GM23338 (cell line): ENCODE measurements around the gene TTLL5. TPM values are rescaled to one million over a fixed set of nuclear protein-coding genes. Genes with fewer than 3 reads are reported as not detected.

ENCODE experiments used
- ATAC-seq: fragments of 200-7000 bp; cut with Tn5 transposase; 3 replicates; pipeline ENCODE4 v1.9.1; 2020
- DNase-seq: peaks from one replicate; pipeline ENCODE4 v3.0.0-alpha.2; 2015; ENCODE audit warnings: low spot score
- H2AFZ ChIP-seq: fragments of 200-600 bp; sonication (generic); 2 replicates; pipeline ENCODE4 v1.8.0; 2016; ENCODE audit warnings: antibody characterized with exemption, mild to moderate bottlenecking, moderate library complexity
- H3F3A ChIP-seq: fragments of 200-600 bp; sonication (generic); replicated peaks from 2 replicates; pipeline ENCODE4 v1.8.0; 2017; ENCODE audit warnings: antibody characterized with exemption, mixed run types, low read depth
- H3K27ac ChIP-seq: fragments of 200-600 bp; sonication (generic); 2 replicates; pipeline ENCODE4 v1.6.1; 2016; ENCODE audit warnings: low read depth
- H3K27me3 ChIP-seq: fragments of 200-600 bp; sonication (generic); 2 replicates; pipeline ENCODE4 v1.8.0; 2016; ENCODE audit warnings: mild to moderate bottlenecking, mixed run types, moderate library complexity; ENCODE audit not compliant: insufficient read depth
- H3K36me3 ChIP-seq: fragments of 200-600 bp; sonication (generic); 2 replicates; pipeline ENCODE4 v1.8.0; 2016; ENCODE audit warnings: mild to moderate bottlenecking; ENCODE audit not compliant: insufficient read depth
- H3K4me1 ChIP-seq: fragments of 200-600 bp; sonication (generic); 2 replicates; pipeline ENCODE4 v1.8.0; 2016; ENCODE audit warnings: mild to moderate bottlenecking, moderate library complexity; ENCODE audit not compliant: insufficient read depth
- H3K4me2 ChIP-seq: fragments of 200-600 bp; sonication (generic); 2 replicates; pipeline ENCODE4 v1.7.1; 2017; ENCODE audit warnings: mixed run types
- H3K4me3 ChIP-seq: fragments of 200-600 bp; sonication (generic); 2 replicates; pipeline ENCODE4 v1.6.1; 2016; ENCODE audit warnings: mixed run types
- H3K79me2 ChIP-seq: fragments of 200-600 bp; sonication (generic); replicated peaks from 2 replicates; pipeline ENCODE4 v1.8.0; 2017; ENCODE audit warnings: mild to moderate bottlenecking; ENCODE audit not compliant: insufficient read depth
- H3K9me2 ChIP-seq: fragments of 200-600 bp; sonication (generic); 2 replicates; pipeline ENCODE4 v1.8.0; 2017; ENCODE audit not compliant: insufficient read depth
- H4K20me1 ChIP-seq: fragments of 200-600 bp; sonication (generic); replicated peaks from 2 replicates; pipeline ENCODE4 v1.8.0; 2017; ENCODE audit warnings: mild to moderate bottlenecking; ENCODE audit not compliant: insufficient read depth
- H3K27ac Mint-ChIP-seq: 2 replicates; pipeline ENCODE4 v1.8.0; 2020; ENCODE audit warnings: inconsistent platforms, mild to moderate bottlenecking, moderate library complexity, mixed read lengths
- H3K27me3 Mint-ChIP-seq: 3 replicates; pipeline ENCODE4 v1.8.0; 2022; ENCODE audit warnings: low read depth, mild to moderate bottlenecking, moderate library complexity, mixed read lengths, inconsistent platforms; ENCODE audit not compliant: insufficient read depth, poor library complexity
- H3K36me3 Mint-ChIP-seq: 3 replicates; pipeline ENCODE4 v1.8.0; 2021; ENCODE audit warnings: low read depth, mild to moderate bottlenecking, inconsistent platforms, moderate library complexity, mixed read lengths
- H3K4me1 Mint-ChIP-seq: 3 replicates; pipeline ENCODE4 v1.8.0; 2020; ENCODE audit warnings: mild to moderate bottlenecking, inconsistent platforms, mixed read lengths
- H3K4me3 Mint-ChIP-seq: 3 replicates; pipeline ENCODE4 v1.8.0; 2021; ENCODE audit warnings: moderate library complexity, mild to moderate bottlenecking, inconsistent platforms, mixed read lengths
- H3K9me3 Mint-ChIP-seq: 3 replicates; pipeline ENCODE4 v1.8.0; 2020; ENCODE audit warnings: moderate library complexity, mild to moderate bottlenecking, inconsistent platforms, mixed read lengths
- CREB1 ChIP-seq: fragments of 250-450 bp; sonication (Bioruptor Pico); IDR thresholded peaks from 2 replicates; pipeline ENCODE4 v1.5.0; 2020; ENCODE audit warnings: low read depth, mild to moderate bottlenecking, moderate library complexity
- ETS1 ChIP-seq: IDR thresholded peaks from 2 replicates; pipeline ENCODE4 v1.6.1; 2016; ENCODE audit warnings: antibody characterized with exemption
- EZH2 ChIP-seq: fragments of 200-600 bp; sonication (generic); IDR thresholded peaks from one replicate; pipeline ENCODE4 v1.8.0; 2017; ENCODE audit warnings: antibody characterized with exemption, mild to moderate bottlenecking, low read depth; ENCODE audit not compliant: unreplicated experiment
- NANOG ChIP-seq: IDR thresholded peaks from 2 replicates; pipeline ENCODE4 v1.6.1; 2016; ENCODE audit warnings: antibody characterized with exemption, borderline replicate concordance
- POLR2AphosphoS5 ChIP-seq: IDR thresholded peaks from 2 replicates; pipeline ENCODE4 v1.6.1; 2016; ENCODE audit warnings: antibody characterized with exemption, low read depth
- REST ChIP-seq: IDR thresholded peaks from one replicate; pipeline ENCODE4 v1.6.1; 2018; ENCODE audit warnings: antibody characterized with exemption; ENCODE audit not compliant: unreplicated experiment
- STAT1 ChIP-seq: IDR thresholded peaks from one replicate; pipeline ENCODE4 v1.6.1; 2016; ENCODE audit warnings: antibody characterized with exemption; ENCODE audit not compliant: unreplicated experiment
- ZNF114 ChIP-seq: fragments of 250-450 bp; sonication (Bioruptor Pico); IDR thresholded peaks from 2 replicates; pipeline ENCODE4 v1.5.0; 2020; ENCODE audit warnings: mild to moderate bottlenecking, moderate library complexity
- ZNF331 ChIP-seq: fragments of 250-450 bp; sonication (Bioruptor Pico); IDR thresholded peaks from 2 replicates; pipeline ENCODE4 v1.5.0; 2020; ENCODE audit warnings: low read depth, mild to moderate bottlenecking, moderate library complexity
- polyA plus RNA-seq: library from polyadenylated mRNA; unstranded; fragments of >200 nt; fragmentation: Nextera tagmentation; extraction: Ambion mirVana; gene quantifications from 2 replicates; pipeline ENCODE4 v1.2.1, GENCODE V29; 2016
- total RNA-seq: library from RNA; depleted of rRNA; stranded (reverse); fragments of >200 nt; shearing (Covaris generic); gene quantifications from 2 replicates; pipeline ENCODE4 v1.2.3, GENCODE V29; 2014
- TF ChIP-seq, protein P1 (sequence below), 2 experiments: fragments of 200-600 bp in 1 of 2; sonication (generic) in 1 of 2; conservative IDR thresholded peaks; 2 replicates each; pipeline versions ENCODE4 v1.5.1 to v1.6.1; 2016 to 2017; ENCODE audit warnings: antibody characterized with exemption in 2 of 2, low read depth in 2 of 2, mild to moderate bottlenecking in 2 of 2, moderate library complexity in 1 of 2

Gene TTLL5
- total and polyA plus RNA-seq, 2 experiments from 2014 or later, result 33.5 to 35.4 TPM

GRCh38 chr14:75764020-75764419 lies 103.0 kb downstream of the TTLL5 start:
- TF ChIP-seq CREB1 (CRISPR knock-in tag), result no peak
- H3K4me1 Mint-ChIP-seq, result no peaks in the 10 kb centered on the region
- DNase-seq, result no peak
- H3K36me3 Mint-ChIP-seq, result no peaks in the 10 kb centered on the region
- no peaks in the 10 kb centered on the region for H3K9me3 Mint-ChIP-seq
- Histone ChIP-seq H2AFZ (no peak overlapping the region), H3K36me3 (peaks cover 7% of the 10 kb centered on the region; the same call in 1 of the 2 replicates), H3K27ac (no peak overlapping the region), H3K4me3 (no peak overlapping the region), H3K27me3 (no peaks in the 10 kb centered on the region), H3K4me2 (no peak overlapping the region), H3K9me2 (no peaks in the 10 kb centered on the region), H3K4me1 (no peaks in the 10 kb centered on the region), H3K79me2 (no peaks in the 10 kb centered on the region), H3F3A (no peaks in the 10 kb centered on the region), H4K20me1 (no peaks in the 10 kb centered on the region; the same call in 1 of the 2 replicates)
- no peak overlapping the region for H3K27ac Mint-ChIP-seq
- H3K4me3 Mint-ChIP-seq, result no peak overlapping the region
- no peak for ATAC-seq
- no peaks in the 10 kb centered on the region for H3K27me3 Mint-ChIP-seq

GRCh38 chr14:75769047-75769685 lies 108.1 kb downstream of the TTLL5 start:
- Histone ChIP-seq H3K36me3 (peaks cover 7% of the 10 kb centered on the region; the same call in 1 of the 2 replicates), H2AFZ (no peak overlapping the region), H3K4me1 (no peaks in the 10 kb centered on the region), H3K9me2 (no peaks in the 10 kb centered on the region), H3K4me2 (no peak overlapping the region), H3K27me3 (no peaks in the 10 kb centered on the region), H4K20me1 (peaks cover 4% of the 10 kb centered on the region; the same call in 1 of the 2 replicates), H3F3A (no peaks in the 10 kb centered on the region), H3K79me2 (no peaks in the 10 kb centered on the region), H3K4me3 (no peak overlapping the region), H3K27ac (no peak overlapping the region)
- Mint-ChIP-seq H3K36me3 (peaks cover 4% of the 10 kb centered on the region; the same call in 2 of the 3 replicates), H3K4me3 (no peak overlapping the region), H3K27ac (no peak overlapping the region), H3K4me1 (no peaks in the 10 kb centered on the region), H3K27me3 (no peaks in the 10 kb centered on the region), H3K9me3 (no peaks in the 10 kb centered on the region)
- ATAC-seq (no peak), DNase-seq (no peak)
- TF ChIP-seq NANOG (no peak), CREB1 (CRISPR knock-in tag) (no peak), STAT1 (no peak), ETS1 (no peak), EZH2 (no peak), POLR2AphosphoS5 (no peak), ZNF114 (no peak)

- no peaks in the 10 kb centered on the region for H3K4me1 ChIP-seq
- no peak overlapping the region for H2AFZ ChIP-seq
- no peak overlapping the region for H3K4me3 Mint-ChIP-seq
- H3F3A ChIP-seq, result no peaks in the 10 kb centered on the region
- peaks cover 4% of the 10 kb centered on the region; the same call in 1 of the 2 replicates for H4K20me1 ChIP-seq
- H3K27ac Mint-ChIP-seq, result no peak overlapping the region
- peaks cover 9% of the 10 kb centered on the region; the same call in 1 of the 2 replicates for H3K36me3 ChIP-seq
- no peak overlapping the region for H3K27ac ChIP-seq
- DNase-seq, result no peak
- no peak for ATAC-seq
- no peaks in the 10 kb centered on the region for H3K79me2 ChIP-seq
- no peaks in the 10 kb centered on the region for H3K27me3 Mint-ChIP-seq
- no peaks in the 10 kb centered on the region for H3K9me2 ChIP-seq
- peaks cover 7% of the 10 kb centered on the region for H3K36me3 Mint-ChIP-seq
- H3K4me2 ChIP-seq, result no peak overlapping the region
- H3K4me3 ChIP-seq, result no peak overlapping the region
- no peaks in the 10 kb centered on the region for H3K9me3 Mint-ChIP-seq
- no peaks in the 10 kb centered on the region for H3K27me3 ChIP-seq
- H3K4me1 Mint-ChIP-seq, result no peaks in the 10 kb centered on the region
- TF ChIP-seq STAT1 (no peak), CREB1 (CRISPR knock-in tag) (no peak), NANOG (no peak), EZH2 (no peak), REST (no peak), ZNF331 (no peak), ZNF114 (no peak), ETS1 (no peak)
- TF ChIP-seq, protein P1, sequence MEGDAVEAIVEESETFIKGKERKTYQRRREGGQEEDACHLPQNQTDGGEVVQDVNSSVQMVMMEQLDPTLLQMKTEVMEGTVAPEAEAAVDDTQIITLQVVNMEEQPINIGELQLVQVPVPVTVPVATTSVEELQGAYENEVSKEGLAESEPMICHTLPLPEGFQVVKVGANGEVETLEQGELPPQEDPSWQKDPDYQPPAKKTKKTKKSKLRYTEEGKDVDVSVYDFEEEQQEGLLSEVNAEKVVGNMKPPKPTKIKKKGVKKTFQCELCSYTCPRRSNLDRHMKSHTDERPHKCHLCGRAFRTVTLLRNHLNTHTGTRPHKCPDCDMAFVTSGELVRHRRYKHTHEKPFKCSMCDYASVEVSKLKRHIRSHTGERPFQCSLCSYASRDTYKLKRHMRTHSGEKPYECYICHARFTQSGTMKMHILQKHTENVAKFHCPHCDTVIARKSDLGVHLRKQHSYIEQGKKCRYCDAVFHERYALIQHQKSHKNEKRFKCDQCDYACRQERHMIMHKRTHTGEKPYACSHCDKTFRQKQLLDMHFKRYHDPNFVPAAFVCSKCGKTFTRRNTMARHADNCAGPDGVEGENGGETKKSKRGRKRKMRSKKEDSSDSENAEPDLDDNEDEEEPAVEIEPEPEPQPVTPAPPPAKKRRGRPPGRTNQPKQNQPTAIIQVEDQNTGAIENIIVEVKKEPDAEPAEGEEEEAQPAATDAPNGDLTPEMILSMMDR (conservative IDR thresholded peaks at IDR 0.05; ENCODE audit: low read depth in 2 of 2), result no peak
These were observed 109.6 kb downstream of the TTLL5 start for GRCh38 chr14:75770635-75771034.
